Measurements from ENCODE around the gene MAP3K12. TPM values are rescaled to one million over a fixed set of nuclear protein-coding genes. Genes with fewer than 3 reads are reported as not detected.

The MAP3K12 gene
- total and polyA plus RNA-seq, 2 of the 13 experiments (the other 11 are each of a cell fraction or from before 2014, with no cell fraction given) = 0.20 to 1.1 TPM

DNA sequence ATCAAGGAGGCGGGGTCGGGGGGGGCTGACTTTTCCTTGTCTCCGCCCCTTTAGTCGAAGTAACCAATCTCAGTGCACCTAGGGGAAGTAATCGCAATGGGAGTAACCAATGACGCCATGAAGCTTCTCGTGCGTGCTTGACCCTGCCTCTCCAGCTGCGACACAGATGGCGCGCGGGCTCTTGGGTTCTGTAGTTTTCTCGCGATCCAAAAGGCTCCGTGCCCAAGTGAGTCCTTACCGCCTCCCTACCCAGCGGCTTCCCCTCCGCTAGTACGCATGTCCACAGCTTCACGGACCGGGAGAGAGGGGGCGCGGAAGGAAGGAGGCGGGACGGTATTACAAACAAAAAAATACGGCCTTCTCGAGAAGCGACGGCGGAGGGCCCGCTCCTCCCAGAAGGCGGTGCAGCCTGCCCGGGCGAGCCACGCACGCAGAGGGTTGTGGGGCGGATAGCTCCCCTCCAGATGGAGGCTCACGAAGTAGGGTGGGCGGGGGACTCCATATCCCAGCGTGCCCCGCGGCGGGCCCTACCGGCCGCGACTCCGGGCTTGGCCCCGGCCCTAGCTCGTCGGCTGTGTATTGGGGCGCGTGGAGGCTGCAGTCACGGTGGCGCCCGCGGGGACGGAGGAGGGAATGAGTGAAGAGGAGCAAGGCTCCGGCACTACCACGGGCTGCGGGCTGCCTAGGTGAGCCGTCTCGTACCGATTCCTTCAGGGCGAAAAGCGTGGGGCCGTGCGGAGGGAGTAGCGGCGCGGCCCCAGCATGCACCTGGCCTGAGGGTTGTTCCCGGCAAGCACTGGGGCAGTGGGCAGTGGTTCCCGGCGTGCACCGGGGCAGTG, 1.7 kb upstream of the MAP3K12 start, which contains the start of gene TARBP2 (continued):
- TF ChIP-seq ZNF556 (CRISPR knock-in tag; IDR thresholded peaks at IDR 0.05; ENCODE audit: borderline replicate concordance) (peak; percentile 16; the same call in 1 of the 2 replicates), SIX4 (CRISPR knock-in tag; IDR thresholded peaks at IDR 0.05) (no peak), MXI1 (IDR thresholded peaks at IDR 0.05; ENCODE audit: borderline replicate concordance, low read depth, low read length) (peak; percentile 75; the same call in 2 of the 3 replicates), SPEN (CRISPR knock-in tag; IDR thresholded peaks at IDR 0.05; ENCODE audit: low read depth) (peak; percentile 90; the same call in 1 of the 2 replicates), ZNF563 (CRISPR knock-in tag; IDR thresholded peaks at IDR 0.05) (peak; percentile 85; the same call in 1 of the 2 replicates), MAFK (conservative IDR thresholded peaks at IDR 0.05 in 1 of 2, IDR thresholded peaks at IDR 0.05 in 1 of 2; ENCODE audit: low read length in 2 of 2) (no peak), PRPF4 (IDR thresholded peaks at IDR 0.05; ENCODE audit: low read depth, low read length, poor library complexity, severe bottlenecking) (no peak), MEF2D (CRISPR knock-in tag; IDR thresholded peaks at IDR 0.05) (peak; percentile 62), THAP11 (CRISPR knock-in tag; IDR thresholded peaks at IDR 0.05) (peak; percentile 95), KMT2B (CRISPR knock-in tag; IDR thresholded peaks at IDR 0.05) (peak; percentile 69; the same call in 1 of the 2 replicates), PITX1 (CRISPR knock-in tag; IDR thresholded peaks at IDR 0.05) (no peak), ZNF7 (CRISPR knock-in tag; IDR thresholded peaks at IDR 0.05) (no peak), ZNF296 (CRISPR knock-in tag; conservative IDR thresholded peaks at IDR 0.05) (no peak)
- TF ChIP-seq, protein P1, sequence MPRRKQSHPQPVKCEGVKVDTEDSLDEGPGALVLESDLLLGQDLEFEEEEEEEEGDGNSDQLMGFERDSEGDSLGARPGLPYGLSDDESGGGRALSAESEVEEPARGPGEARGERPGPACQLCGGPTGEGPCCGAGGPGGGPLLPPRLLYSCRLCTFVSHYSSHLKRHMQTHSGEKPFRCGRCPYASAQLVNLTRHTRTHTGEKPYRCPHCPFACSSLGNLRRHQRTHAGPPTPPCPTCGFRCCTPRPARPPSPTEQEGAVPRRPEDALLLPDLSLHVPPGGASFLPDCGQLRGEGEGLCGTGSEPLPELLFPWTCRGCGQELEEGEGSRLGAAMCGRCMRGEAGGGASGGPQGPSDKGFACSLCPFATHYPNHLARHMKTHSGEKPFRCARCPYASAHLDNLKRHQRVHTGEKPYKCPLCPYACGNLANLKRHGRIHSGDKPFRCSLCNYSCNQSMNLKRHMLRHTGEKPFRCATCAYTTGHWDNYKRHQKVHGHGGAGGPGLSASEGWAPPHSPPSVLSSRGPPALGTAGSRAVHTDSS (CRISPR knock-in tag; conservative IDR thresholded peaks at IDR 0.05) = peak; percentile 99
- TF ChIP-seq, protein P2, sequence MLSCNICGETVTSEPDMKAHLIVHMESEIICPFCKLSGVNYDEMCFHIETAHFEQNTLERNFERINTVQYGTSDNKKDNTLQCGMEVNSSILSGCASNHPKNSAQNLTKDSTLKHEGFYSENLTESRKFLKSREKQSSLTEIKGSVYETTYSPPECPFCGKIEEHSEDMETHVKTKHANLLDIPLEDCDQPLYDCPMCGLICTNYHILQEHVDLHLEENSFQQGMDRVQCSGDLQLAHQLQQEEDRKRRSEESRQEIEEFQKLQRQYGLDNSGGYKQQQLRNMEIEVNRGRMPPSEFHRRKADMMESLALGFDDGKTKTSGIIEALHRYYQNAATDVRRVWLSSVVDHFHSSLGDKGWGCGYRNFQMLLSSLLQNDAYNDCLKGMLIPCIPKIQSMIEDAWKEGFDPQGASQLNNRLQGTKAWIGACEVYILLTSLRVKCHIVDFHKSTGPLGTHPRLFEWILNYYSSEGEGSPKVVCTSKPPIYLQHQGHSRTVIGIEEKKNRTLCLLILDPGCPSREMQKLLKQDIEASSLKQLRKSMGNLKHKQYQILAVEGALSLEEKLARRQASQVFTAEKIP (CRISPR knock-in tag; IDR thresholded peaks at IDR 0.05; ENCODE audit: borderline replicate concordance) = no peak
- TF ChIP-seq, protein P3, sequence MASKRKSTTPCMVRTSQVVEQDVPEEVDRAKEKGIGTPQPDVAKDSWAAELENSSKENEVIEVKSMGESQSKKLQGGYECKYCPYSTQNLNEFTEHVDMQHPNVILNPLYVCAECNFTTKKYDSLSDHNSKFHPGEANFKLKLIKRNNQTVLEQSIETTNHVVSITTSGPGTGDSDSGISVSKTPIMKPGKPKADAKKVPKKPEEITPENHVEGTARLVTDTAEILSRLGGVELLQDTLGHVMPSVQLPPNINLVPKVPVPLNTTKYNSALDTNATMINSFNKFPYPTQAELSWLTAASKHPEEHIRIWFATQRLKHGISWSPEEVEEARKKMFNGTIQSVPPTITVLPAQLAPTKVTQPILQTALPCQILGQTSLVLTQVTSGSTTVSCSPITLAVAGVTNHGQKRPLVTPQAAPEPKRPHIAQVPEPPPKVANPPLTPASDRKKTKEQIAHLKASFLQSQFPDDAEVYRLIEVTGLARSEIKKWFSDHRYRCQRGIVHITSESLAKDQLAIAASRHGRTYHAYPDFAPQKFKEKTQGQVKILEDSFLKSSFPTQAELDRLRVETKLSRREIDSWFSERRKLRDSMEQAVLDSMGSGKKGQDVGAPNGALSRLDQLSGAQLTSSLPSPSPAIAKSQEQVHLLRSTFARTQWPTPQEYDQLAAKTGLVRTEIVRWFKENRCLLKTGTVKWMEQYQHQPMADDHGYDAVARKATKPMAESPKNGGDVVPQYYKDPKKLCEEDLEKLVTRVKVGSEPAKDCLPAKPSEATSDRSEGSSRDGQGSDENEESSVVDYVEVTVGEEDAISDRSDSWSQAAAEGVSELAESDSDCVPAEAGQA (IDR thresholded peaks at IDR 0.05; ENCODE audit: low read depth) = peak; percentile 80
- TF ChIP-seq, protein P3 (CRISPR knock-in tag; IDR thresholded peaks at IDR 0.05; ENCODE audit: borderline replicate concordance) = no peak
- TF ChIP-seq, protein P4, sequence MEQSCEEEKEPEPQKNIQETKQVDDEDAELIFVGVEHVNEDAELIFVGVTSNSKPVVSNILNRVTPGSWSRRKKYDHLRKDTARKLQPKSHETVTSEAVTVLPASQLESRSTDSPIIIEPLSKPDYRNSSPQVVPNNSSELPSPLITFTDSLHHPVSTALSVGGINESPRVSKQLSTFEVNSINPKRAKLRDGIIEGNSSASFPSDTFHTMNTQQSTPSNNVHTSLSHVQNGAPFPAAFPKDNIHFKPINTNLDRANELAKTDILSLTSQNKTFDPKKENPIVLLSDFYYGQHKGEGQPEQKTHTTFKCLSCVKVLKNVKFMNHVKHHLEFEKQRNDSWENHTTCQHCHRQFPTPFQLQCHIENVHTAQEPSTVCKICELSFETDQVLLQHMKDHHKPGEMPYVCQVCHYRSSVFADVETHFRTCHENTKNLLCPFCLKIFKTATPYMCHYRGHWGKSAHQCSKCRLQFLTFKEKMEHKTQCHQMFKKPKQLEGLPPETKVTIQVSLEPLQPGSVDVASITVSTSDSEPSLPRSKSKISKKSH (CRISPR knock-in tag; IDR thresholded peaks at IDR 0.05; ENCODE audit: borderline replicate concordance) = peak; percentile 72; the same call in 1 of the 2 replicates

Data from HepG2 (cell line).